ENCODE data around the gene OPN1MW3.
"Not testable (repeated sequence)": the region's sequence is repeated elsewhere in the genome, so short reads cannot be mapped to it uniquely, and the experiment has no call there.

- TF ChIP-seq POLR2AphosphoS5, POLR2A (IDR thresholded peaks at IDR 0.05): not testable (repeated sequence)
- TF ChIP-seq, protein P1, sequence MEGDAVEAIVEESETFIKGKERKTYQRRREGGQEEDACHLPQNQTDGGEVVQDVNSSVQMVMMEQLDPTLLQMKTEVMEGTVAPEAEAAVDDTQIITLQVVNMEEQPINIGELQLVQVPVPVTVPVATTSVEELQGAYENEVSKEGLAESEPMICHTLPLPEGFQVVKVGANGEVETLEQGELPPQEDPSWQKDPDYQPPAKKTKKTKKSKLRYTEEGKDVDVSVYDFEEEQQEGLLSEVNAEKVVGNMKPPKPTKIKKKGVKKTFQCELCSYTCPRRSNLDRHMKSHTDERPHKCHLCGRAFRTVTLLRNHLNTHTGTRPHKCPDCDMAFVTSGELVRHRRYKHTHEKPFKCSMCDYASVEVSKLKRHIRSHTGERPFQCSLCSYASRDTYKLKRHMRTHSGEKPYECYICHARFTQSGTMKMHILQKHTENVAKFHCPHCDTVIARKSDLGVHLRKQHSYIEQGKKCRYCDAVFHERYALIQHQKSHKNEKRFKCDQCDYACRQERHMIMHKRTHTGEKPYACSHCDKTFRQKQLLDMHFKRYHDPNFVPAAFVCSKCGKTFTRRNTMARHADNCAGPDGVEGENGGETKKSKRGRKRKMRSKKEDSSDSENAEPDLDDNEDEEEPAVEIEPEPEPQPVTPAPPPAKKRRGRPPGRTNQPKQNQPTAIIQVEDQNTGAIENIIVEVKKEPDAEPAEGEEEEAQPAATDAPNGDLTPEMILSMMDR (IDR thresholded peaks at IDR 0.05) = not testable (repeated sequence)
These were observed 45.6 kb downstream of the OPN1MW3 start for GRCh38 chrX:154302998-154303397.

Measured in sigmoid colon (tissue), 4 donors.